HG03521 (cell line): Measurements from ENCODE around the gene WDFY3.

Experiments
- ATAC-seq: cut with Tn5 transposase; IDR thresholded peaks from one replicate; pipeline ENCODE4 v1.9.1; 2021; ENCODE audit warnings: mild to moderate bottlenecking, moderate library complexity; ENCODE audit not compliant: unreplicated experiment

Gene WDFY3

DNA sequence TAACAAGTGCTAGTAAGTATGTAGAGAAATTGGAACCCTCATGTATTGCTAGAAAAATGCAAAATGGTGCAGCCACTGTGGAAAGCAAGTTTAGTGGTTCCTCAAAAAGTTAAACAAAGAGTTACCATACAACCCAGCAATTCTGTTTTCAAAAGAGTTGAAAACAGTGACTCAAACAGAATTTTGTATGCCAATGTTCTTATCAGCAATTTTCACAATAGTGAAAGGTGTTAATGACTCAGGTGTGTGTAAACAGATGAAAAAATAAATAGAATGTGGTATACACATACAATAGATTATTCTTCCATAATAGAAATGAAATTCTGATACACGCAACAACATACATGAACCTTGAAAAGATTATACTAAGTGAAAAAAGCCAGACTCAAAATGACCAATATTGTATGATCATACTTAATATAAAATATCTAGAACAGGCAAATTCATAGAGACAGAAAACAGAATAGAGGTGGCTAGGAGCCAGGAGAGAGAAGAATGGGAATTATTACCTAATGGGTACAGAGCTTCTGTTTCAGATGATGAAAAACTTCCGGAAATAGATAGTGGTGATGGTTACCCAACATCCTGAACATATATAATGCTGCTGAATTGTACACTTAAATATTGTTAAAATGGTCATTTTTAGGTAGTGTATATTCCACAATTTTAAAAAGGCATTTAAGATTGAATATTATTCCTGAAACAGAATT is 51.6 kb downstream of the WDFY3 start:
- no peak for ATAC-seq

DNA sequence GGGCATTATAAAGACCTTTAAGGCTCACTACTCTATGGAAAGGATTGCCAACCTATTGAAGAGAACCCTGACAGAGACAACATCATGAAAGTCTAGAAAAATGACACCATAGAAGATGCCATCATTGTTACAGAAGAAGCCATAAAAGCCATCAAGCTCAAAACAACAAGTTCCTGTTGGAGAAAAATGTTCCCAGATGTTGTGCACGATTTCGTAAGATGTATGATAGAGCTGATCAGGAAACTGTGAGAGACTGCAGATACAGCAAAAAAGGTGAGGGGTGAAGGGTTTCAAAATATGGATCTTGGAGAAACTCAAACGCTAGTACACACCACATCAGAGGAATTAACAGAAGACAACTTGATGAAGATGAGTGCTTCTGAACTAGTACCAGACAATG is 53.3 kb downstream of the WDFY3 start:
- ATAC-seq, result no peak

- no peak for ATAC-seq
Observed at GRCh38 chr4:84912741-84913140, 53.7 kb downstream of the WDFY3 start.

DNA sequence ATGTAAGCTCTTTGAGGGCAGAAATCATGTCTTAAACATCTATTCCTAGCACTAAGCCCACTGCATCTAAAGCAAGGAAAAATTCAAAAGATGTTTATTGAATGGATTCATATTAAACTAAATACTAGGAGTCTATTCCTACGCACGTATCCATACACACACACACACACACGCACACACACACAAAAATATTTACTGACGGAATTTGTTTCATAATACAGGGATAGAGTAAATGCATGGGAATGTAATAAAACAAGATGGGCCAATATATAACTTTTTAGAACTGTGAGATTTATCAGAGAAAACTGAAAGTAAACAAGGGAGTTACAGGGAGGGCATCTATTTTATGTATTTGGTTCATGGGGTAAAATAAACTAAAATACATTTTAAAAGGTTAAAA is 57.6 kb downstream of the WDFY3 start:
- ATAC-seq, result no peak

- no peak for ATAC-seq
Observed at GRCh38 chr4:84907145-84907544, 59.3 kb downstream of the WDFY3 start.

- no peak for ATAC-seq
Observed at GRCh38 chr4:84905646-84906045, 60.8 kb downstream of the WDFY3 start.

DNA sequence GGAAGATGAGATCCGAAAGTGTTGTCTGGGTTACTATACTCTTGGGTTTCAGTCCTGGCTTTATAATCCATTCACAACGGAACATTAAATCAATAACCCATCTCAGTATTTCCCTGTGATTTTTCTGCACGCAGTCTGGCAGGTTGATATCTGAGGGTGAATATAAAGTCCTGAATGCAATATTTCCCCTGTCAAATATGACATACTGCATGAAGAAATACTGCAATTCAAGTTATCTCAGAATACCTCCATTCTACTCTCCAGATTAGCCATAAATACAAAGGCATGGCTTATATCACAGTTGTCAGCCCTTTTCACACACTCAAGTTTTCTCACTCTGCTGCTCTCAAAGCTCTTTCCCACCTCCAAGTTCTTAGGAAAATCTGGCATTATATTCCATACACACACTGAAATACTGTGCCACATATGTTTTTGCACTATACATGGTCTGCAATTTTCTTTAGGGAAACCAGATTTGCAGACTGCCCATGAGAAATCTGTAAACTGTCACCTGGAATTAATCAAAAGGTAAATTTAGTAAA is 64.7 kb downstream of the WDFY3 start:
- ATAC-seq, result no peak

GRCh38 chr4:84901173-84901572 is 65.3 kb downstream of the WDFY3 start:
- ATAC-seq, result no peak

DNA sequence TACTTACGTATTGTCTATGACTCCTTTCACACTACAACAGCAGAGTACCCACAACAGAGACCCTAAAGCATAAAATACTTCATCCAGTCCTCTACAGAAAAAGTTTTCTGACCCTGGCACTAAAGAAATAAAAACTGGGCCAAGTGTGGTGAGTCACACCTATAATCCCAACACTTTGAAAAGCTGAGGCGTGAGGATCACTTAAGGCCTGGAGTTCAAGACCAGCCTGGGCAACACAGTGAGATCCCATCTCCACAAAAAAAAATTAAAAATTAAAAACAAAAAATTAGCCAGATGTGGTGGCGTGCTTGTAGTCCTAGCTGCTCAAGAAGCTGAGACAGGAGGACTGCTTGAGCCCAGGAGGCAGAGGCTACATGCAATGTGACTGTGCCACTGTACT is 66.9 kb downstream of the WDFY3 start:
- no peak for ATAC-seq

DNA sequence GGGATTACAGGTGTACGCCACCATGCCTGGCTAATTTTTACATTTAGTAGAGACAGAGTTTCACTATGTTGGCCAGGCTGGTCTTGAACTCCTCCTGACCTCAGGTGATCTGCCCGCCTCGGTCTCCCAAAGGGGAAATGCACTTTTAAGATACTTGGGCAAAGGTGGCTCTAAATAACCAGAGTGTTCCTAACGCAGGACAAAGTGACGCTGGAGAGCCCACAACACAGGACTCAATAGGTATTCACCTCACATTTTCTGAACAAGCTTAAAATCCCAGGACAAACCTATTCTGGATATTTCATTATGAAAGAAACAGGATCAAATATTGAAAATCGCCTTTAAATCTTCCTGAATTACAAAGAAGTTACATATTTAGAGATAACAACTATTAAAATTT is 69.0 kb downstream of the WDFY3 start:
- ATAC-seq, result no peak

GRCh38 chr4:84895283-84895682 is 71.2 kb downstream of the WDFY3 start:
- ATAC-seq, result no peak

GRCh38 chr4:84894621-84895020 is 71.9 kb downstream of the WDFY3 start:
- ATAC-seq, result no peak

- no peak for ATAC-seq
Observed at GRCh38 chr4:84892950-84893349, 73.5 kb downstream of the WDFY3 start.

DNA sequence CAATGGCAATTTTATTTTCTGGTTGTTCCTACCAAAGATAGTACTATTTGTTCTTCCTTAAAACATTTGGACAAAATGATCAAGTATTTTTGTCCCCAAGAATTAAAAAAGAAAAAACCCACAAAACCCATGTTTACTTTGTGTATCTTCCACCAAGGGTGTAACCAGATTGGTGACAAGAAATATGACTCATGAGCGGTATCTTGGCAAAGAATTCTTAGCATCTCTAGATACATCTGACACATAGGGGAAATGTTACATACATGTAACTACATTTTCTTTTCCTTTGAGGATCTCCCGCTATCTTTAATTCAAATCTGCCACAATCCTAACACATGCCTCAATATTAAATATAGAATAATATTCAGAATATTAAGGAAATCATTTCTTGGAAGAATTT is 78.7 kb downstream of the WDFY3 start:
- no peak for ATAC-seq

DNA sequence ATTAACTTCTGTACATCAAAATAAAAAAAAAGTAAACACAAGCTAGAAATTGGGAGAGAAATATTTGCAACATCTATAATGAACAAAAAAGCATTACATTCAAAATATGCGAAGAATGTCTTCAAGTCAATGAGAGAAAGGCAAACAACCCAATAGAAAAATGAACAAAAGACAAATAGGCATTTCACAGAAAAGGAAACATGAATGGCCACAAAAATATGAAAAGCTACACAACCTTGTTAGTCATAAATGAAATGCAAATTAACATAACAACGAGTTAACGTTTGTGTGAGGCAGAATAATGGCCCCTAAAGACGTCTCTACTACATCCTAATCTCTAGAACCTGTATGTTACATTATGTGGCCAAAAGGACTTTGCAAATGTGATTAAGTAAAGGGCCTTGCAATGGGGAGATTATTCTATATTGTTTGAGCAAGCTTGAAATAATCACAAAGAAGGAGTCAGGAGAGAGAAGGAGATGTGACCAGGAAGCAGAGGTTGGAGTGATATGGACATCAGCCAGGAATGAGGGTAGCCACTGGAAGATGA is 86.8 kb downstream of the WDFY3 start:
- ATAC-seq, result no peak

- ATAC-seq, result no peak
Observed at GRCh38 chr4:84878546-84878945, 87.9 kb downstream of the WDFY3 start.

GRCh38 chr4:84878090-84878489 is 88.4 kb downstream of the WDFY3 start:
- ATAC-seq, result no peak

GRCh38 chr4:84877051-84877833 is 89.2 kb downstream of the WDFY3 start:
- ATAC-seq, result no peak

DNA sequence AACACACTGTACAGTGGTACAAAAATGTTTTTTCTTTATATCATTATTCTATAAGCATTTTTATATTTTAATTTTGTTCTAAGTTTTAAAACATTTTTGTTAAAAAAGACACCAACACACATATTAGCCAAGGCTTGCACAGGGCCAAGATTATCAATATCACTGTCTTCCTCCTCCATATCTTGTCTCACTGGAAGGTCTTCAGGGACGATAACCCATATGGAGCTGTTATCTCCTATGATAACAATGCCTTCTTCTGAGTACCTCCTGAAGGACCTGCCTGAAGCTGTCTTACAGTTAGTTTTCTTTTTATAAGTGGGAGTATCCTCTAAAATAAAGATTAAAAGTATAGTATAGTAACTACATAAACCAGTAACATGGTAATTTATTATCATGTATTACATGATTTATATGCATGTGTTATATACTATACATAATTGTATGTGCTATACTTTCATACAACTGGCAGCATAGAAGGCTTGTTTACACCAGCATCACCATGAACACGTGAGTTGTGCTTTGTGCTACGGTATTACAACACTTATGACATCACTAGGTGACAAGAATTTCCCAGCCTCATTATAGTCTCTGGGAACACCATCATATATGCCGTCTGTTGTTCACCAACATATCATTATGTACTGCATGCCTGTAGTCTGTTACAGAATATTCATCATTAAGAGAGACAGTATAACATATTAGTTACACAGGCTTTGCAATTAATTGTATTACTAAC is 90.7 kb downstream of the WDFY3 start:
- ATAC-seq, result no peak

DNA sequence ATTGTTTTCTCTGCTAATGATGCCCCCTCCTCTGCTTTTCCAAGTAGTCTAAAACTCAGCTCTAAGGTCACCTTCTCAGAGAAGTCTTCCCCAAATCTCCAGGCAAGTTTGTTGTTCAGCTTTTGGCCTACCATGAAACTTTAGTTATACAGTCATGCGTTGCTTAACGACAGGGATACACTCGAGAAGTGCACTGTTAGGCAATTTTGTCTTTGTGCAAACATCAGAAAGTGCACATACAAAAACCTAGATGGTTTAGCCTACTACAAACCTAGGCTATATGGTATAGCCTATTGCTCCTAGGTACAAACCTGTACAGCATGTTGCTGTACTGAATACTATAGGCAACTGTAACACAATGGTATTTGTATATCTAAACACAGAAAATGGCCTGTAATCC is 91.9 kb downstream of the WDFY3 start:
- no peak for ATAC-seq
